22Rv1 (cell line): ENCODE data around the gene LRCH1.

Source experiments
- H3K27ac ChIP-seq: fragments of 450-650 bp; 2 replicates; pipeline ENCODE4 v1.5.1; 2017
- ZFX ChIP-seq: fragments of 450-650 bp; IDR thresholded peaks from 2 replicates; pipeline ENCODE4 v1.6.1; 2017; ENCODE audit warnings: antibody characterized with exemption, borderline replicate concordance
- TF ChIP-seq, protein P1 (sequence below): fragments of 450-650 bp; IDR thresholded peaks from 2 replicates; pipeline ENCODE4 v1.5.1; 2017; ENCODE audit warnings: mild to moderate bottlenecking

Gene LRCH1

DNA sequence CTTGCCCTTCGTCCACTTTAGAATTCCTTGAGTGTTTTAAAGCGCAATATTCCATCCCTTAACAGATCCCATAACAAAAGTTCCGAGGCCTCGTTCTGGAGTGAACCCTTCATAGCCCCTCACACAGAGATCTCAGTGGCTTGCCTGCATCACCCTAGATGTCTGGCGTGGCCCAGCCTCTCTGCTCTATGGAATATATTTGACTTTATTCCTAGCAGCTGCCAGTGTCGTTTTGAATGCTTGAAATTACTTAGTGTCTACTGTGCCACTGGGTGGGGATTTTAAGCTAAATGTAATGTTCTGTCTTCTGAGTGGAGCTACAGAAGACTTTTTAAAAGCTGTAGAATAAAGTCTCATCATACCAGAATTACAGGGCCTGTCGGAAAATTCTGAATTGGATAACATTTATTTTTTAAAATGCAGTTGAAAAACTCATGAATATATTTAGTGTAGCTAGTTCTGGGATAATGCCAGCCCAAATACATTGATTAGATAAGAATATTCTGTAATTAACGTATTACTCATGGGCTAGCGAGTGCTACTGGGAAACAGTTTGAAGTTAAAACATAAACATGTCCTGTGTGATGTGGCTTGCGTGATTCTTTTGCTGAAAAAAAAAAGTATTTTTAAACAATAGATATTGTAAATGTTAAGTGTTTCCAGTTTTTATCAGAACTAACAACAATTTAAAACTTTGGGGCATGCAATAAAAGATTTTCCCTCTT is 132.2 kb downstream of the LRCH1 start:
- H3K27ac ChIP-seq, result no peak overlapping the region
- TF ChIP-seq, protein P1, sequence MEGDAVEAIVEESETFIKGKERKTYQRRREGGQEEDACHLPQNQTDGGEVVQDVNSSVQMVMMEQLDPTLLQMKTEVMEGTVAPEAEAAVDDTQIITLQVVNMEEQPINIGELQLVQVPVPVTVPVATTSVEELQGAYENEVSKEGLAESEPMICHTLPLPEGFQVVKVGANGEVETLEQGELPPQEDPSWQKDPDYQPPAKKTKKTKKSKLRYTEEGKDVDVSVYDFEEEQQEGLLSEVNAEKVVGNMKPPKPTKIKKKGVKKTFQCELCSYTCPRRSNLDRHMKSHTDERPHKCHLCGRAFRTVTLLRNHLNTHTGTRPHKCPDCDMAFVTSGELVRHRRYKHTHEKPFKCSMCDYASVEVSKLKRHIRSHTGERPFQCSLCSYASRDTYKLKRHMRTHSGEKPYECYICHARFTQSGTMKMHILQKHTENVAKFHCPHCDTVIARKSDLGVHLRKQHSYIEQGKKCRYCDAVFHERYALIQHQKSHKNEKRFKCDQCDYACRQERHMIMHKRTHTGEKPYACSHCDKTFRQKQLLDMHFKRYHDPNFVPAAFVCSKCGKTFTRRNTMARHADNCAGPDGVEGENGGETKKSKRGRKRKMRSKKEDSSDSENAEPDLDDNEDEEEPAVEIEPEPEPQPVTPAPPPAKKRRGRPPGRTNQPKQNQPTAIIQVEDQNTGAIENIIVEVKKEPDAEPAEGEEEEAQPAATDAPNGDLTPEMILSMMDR, result no peak
- no peak for TF ChIP-seq ZFX

DNA sequence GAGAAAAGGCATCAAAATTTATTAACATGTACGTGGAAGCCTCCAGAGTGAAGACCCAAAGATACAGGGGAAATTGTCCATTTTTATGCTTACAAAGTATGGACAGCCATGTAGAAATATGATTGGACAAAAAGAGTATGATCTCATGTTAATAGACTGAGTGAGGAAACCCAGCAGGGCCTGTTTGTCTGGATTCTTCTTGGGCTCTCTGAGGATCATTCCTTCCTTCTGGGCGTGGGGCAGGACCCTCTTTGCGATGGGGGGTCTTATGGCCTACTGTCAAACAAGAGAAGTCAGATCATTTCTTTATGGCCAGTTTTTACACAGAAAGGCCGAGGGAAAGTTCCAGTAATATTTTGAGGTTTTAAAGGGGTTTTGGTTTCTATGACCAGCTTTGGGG is 133.2 kb downstream of the LRCH1 start:
- TF ChIP-seq, protein P1, result no peak
- no peak for TF ChIP-seq ZFX
- no peak overlapping the region for H3K27ac ChIP-seq

DNA sequence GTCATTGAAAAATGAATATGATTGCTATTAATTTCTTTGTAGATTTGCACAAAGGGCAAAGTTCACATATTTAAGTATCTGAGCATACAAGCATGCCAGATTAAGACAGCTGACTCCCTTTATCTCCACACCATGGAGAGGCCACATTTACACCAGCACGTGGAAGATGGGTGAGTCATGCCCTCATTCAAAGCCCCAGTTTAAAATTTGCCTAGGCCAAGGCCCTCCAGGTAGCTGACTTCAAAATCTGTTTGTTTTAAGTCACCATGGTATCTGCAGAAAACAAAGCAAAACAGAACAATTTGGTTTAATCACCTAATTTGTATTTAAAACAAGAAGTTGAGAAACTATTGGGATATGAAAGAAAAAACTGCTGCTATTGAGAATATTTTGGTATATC is 134.8 kb downstream of the LRCH1 start:
- no peak overlapping the region for H3K27ac ChIP-seq

DNA sequence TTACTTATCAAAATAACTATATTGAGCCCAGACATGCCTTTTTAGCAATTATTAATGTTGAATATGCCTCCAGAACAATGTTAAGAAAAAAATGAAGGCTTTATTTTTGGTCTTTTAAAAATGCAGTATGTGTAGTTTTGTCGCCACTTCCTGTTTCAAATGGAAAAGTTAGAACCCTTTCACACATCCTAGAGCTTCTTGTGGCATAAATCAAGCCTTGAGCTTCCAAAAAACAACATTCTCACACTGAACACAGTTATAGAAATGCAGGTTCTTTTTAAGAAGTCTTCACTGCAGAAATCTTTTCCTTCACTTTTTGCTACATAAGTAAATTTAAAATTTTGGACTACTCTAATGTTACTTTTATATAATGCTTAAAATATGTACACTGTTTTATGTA is 135.3 kb downstream of the LRCH1 start:
- no peak for TF ChIP-seq ZFX
- TF ChIP-seq, protein P1, result no peak
- H3K27ac ChIP-seq, result no peak overlapping the region

More for the DNA sequence above, 134.8 kb downstream of the LRCH1 start:
- no peak for TF ChIP-seq ZFX
- TF ChIP-seq, protein P1, result no peak

DNA sequence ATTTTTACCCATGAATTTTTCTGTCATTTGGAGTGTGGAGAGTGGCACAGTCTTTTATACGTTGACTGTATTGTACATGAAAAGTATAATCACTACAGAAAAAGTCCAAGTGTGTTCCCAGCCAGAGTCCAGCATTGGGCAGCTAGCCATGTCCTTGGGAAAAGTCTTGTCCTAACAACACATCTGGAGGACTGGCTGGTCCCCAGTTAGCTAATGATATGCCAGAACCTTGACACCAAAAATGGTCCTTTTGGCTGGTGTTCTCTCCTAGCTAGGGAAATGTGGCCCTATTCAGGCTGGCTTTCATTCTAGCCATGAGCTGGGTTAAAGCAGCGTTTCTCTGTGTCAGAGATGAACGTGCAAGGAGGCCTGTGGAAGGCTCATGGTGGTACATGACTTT is 145.0 kb downstream of the LRCH1 start:
- no peak overlapping the region for H3K27ac ChIP-seq
- no peak for TF ChIP-seq ZFX
- TF ChIP-seq, protein P1, result no peak

DNA sequence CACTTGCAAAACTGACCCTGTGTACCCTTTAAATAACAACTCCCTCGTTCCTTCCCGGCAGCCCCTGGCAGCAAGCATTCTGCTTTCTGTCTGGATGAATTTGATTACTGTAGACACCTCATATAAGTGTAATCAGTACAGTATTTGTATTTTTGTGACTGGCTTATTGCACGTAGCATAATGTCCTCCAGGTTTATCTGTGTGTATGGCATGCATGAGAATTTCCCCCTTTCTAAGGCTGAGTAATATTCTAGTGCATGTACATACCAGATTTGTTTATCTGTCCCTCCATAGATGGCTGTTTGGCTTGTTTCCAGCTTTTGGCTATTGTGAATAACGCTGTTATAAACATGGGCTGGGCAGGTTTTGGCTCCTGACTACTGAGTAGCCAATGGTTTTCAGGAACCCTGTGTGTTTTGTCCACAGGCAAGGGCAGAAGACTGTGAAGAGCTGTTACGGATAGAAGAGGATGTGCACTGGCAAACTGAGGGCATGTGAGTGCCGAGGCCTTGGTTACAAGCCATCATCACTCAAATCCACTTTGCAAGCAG is 146.0 kb downstream of the LRCH1 start:
- no peak overlapping the region for H3K27ac ChIP-seq
- TF ChIP-seq ZFX, result no peak
- TF ChIP-seq, protein P1, result no peak

DNA sequence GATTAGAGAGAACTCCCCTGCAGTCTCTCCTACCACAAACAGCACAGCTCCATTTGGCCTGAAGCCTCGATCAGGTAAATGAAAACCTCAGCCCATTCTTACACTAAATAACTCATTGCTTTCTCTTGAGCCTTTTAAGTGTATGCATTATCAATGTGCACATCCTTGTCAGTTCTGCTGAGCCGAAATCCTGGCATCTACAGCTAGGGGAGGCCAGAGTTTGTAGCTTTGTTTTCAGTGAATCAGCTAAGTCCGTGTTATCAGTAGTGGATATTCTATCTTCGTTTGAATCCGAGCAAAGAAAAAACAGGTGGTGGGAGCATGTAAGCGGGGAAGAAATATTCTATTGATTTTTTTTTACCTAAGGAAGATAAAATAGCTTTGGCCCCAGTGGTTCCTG is 159.6 kb downstream of the LRCH1 start:
- TF ChIP-seq, protein P1, result no peak
- no peak for TF ChIP-seq ZFX
- no peak overlapping the region for H3K27ac ChIP-seq
